HG03280 (cell line): ENCODE data around the gene CASK.

Source experiments
- ATAC-seq: cut with Tn5 transposase; IDR thresholded peaks from one replicate; pipeline ENCODE4 v1.9.1; 2021; ENCODE audit warnings: mild to moderate bottlenecking, moderate library complexity; ENCODE audit not compliant: unreplicated experiment

The CASK gene

GRCh38 chrX:41837270-41837944 is 85.9 kb downstream of the CASK start:
- no peak for ATAC-seq

- no peak for ATAC-seq
Measured at GRCh38 chrX:41828826-41829225, 94.5 kb downstream of the CASK start.

- ATAC-seq = no peak
Measured at GRCh38 chrX:41827886-41828285, 95.5 kb downstream of the CASK start.

- ATAC-seq = no peak
Measured at GRCh38 chrX:41825796-41826195, 97.6 kb downstream of the CASK start.

GRCh38 chrX:41824551-41824950 is 98.8 kb downstream of the CASK start:
- no peak for ATAC-seq

- no peak for ATAC-seq
Measured at GRCh38 chrX:41823402-41823801, 100.0 kb downstream of the CASK start.

GRCh38 chrX:41822892-41823291 is 100.5 kb downstream of the CASK start:
- ATAC-seq = no peak

- ATAC-seq = no peak
Measured at GRCh38 chrX:41808047-41808446, 115.3 kb downstream of the CASK start.

GRCh38 chrX:41802958-41803357 is 120.4 kb downstream of the CASK start:
- ATAC-seq = no peak

GRCh38 chrX:41799661-41800060 is 123.7 kb downstream of the CASK start:
- no peak for ATAC-seq

GRCh38 chrX:41796577-41796976 is 126.8 kb downstream of the CASK start:
- ATAC-seq = peak; percentile 44

- no peak for ATAC-seq
Measured at GRCh38 chrX:41796046-41796445, 127.3 kb downstream of the CASK start.

GRCh38 chrX:41789374-41789773 is 134.0 kb downstream of the CASK start:
- no peak for ATAC-seq

- no peak for ATAC-seq
Measured at GRCh38 chrX:41785685-41786084, 137.7 kb downstream of the CASK start.

GRCh38 chrX:41781500-41781899 is 141.9 kb downstream of the CASK start:
- peak; percentile 52 for ATAC-seq

GRCh38 chrX:41779941-41780340 is 143.4 kb downstream of the CASK start:
- no peak for ATAC-seq

- ATAC-seq = no peak
Measured at GRCh38 chrX:41779030-41779564, 144.3 kb downstream of the CASK start.

- no peak for ATAC-seq
Measured at GRCh38 chrX:41761702-41762101, 161.7 kb downstream of the CASK start.

GRCh38 chrX:41761169-41761568 is 162.2 kb downstream of the CASK start:
- ATAC-seq = no peak

GRCh38 chrX:41759817-41760216 is 163.5 kb downstream of the CASK start:
- no peak for ATAC-seq

GRCh38 chrX:41758401-41758800 is 165.0 kb downstream of the CASK start:
- no peak for ATAC-seq

- ATAC-seq = no peak
Measured at GRCh38 chrX:41750716-41751115, 172.6 kb downstream of the CASK start.

- no peak for ATAC-seq
Measured at GRCh38 chrX:41739871-41740270, 183.5 kb downstream of the CASK start.
